Neural cell (in vitro differentiated cells): ENCODE results near the gene SLC25A25. TPM values are rescaled to one million over a fixed set of nuclear protein-coding genes. Genes with fewer than 3 reads are reported as not detected.

ENCODE experiments used
- H2AFZ ChIP-seq: fragments of 200-600, 300-800 bp; sonication (generic), shearing (Covaris generic); 2 replicates; pipeline ENCODE4 v1.6.0; 2014; ENCODE audit warnings: low read depth, mild to moderate bottlenecking, antibody characterized with exemption, low read length, moderate library complexity
- H3F3A ChIP-seq: fragments of 200-600 bp; shearing (Covaris generic); 2 replicates; pipeline ENCODE4 v1.6.1; 2016; ENCODE audit warnings: mild to moderate bottlenecking, moderate library complexity, mixed read lengths, antibody characterized with exemption, low read length; ENCODE audit not compliant: insufficient read depth, poor library complexity, severe bottlenecking
- H3K27ac ChIP-seq: fragments of 200-600, 300-800 bp; sonication (generic), shearing (Covaris generic); 2 replicates; pipeline ENCODE4 v1.5.1; 2014; ENCODE audit warnings: mild to moderate bottlenecking, low read length, moderate library complexity
- H3K27me3 ChIP-seq: fragments of 300-800, 200-600 bp; sonication (generic), shearing (Covaris generic); 2 replicates; pipeline ENCODE4 v1.6.0; 2014; ENCODE audit warnings: mild to moderate bottlenecking, low read depth, low read length, moderate library complexity; ENCODE audit not compliant: insufficient read depth
- H3K36me3 ChIP-seq: fragments of 300-800, 200-600 bp; sonication (generic), shearing (Covaris generic); 2 replicates; pipeline ENCODE4 v1.5.1; 2014; ENCODE audit warnings: mild to moderate bottlenecking, antibody characterized with exemption, low read length, moderate library complexity; ENCODE audit not compliant: insufficient read depth
- H3K4me2 ChIP-seq: fragments of 300-800, 200-600 bp; sonication (generic), shearing (Covaris generic); 2 replicates; pipeline ENCODE4 v1.6.0; 2014; ENCODE audit warnings: mild to moderate bottlenecking, low read length
- H3K4me3 ChIP-seq: fragments of 300-800, 200-600 bp; sonication (generic), shearing (Covaris generic); 2 replicates; pipeline ENCODE4 v1.5.1; 2014; ENCODE audit warnings: mild to moderate bottlenecking, low read length, moderate library complexity
- H3K79me2 ChIP-seq: fragments of 200-600 bp; shearing (Covaris generic); replicated peaks from 2 replicates; pipeline ENCODE4 v1.6.0; 2014; ENCODE audit warnings: mild to moderate bottlenecking, low read length, moderate library complexity; ENCODE audit not compliant: insufficient read depth
- H3K9ac ChIP-seq: fragments of 300-800, 200-600 bp; sonication (generic), shearing (Covaris generic); 2 replicates; pipeline ENCODE4 v1.6.1; 2016; ENCODE audit warnings: mild to moderate bottlenecking, low read length, mixed read lengths
- H3K9me2 ChIP-seq: fragments of 200-600 bp; shearing (Covaris generic); 2 replicates; pipeline ENCODE4 v1.6.1; 2016; ENCODE audit warnings: mild to moderate bottlenecking, low read length, mixed read lengths; ENCODE audit not compliant: insufficient read depth
- H3K9me3 ChIP-seq: fragments of 200-600, 300-800 bp; sonication (generic), shearing (Covaris generic); 2 replicates; pipeline ENCODE4 v1.6.1; 2016; ENCODE audit warnings: mild to moderate bottlenecking, mixed run types, low read length, moderate library complexity, mixed read lengths
- H4K20me1 ChIP-seq: fragments of 200-600 bp; shearing (Covaris generic); 2 replicates; pipeline ENCODE4 v1.6.1; 2016; ENCODE audit warnings: mild to moderate bottlenecking, mixed run types; ENCODE audit not compliant: insufficient read depth
- EP300 ChIP-seq: fragments of 450-650 bp; conservative IDR thresholded peaks from 2 replicates; pipeline ENCODE4 v1.6.1; 2014; ENCODE audit warnings: antibody characterized with exemption, mild to moderate bottlenecking, moderate library complexity; ENCODE audit not compliant: poor library complexity, severe bottlenecking
- EZH2 ChIP-seq: fragments of 200-600, 300-800 bp; shearing (Covaris generic), sonication (generic); IDR thresholded peaks from 2 replicates; pipeline ENCODE4 v1.6.1; 2014; ENCODE audit warnings: antibody characterized with exemption, low read length, borderline replicate concordance, mild to moderate bottlenecking; ENCODE audit not compliant: insufficient read depth, poor library complexity, severe bottlenecking
- MXI1 ChIP-seq: fragments of 450-650 bp; conservative IDR thresholded peaks from 2 replicates; pipeline ENCODE4 v1.6.1; 2014; ENCODE audit warnings: antibody characterized with exemption, mild to moderate bottlenecking; ENCODE audit not compliant: poor library complexity, severe bottlenecking
- POLR2AphosphoS5 ChIP-seq: IDR thresholded peaks from 2 replicates; pipeline ENCODE4 v1.6.1; 2012
- RAD21 ChIP-seq: fragments of 450-650 bp; conservative IDR thresholded peaks from 2 replicates; pipeline ENCODE4 v1.6.1; 2014; ENCODE audit warnings: antibody characterized with exemption, mild to moderate bottlenecking, moderate library complexity
- SMC3 ChIP-seq: fragments of 450-650 bp; conservative IDR thresholded peaks from 2 replicates; pipeline ENCODE4 v1.6.1; 2014; ENCODE audit warnings: antibody characterized with exemption, mild to moderate bottlenecking, moderate library complexity; ENCODE audit not compliant: poor library complexity
- TAF1 ChIP-seq: IDR thresholded peaks from 2 replicates; pipeline ENCODE4 v1.6.1; 2012; ENCODE audit warnings: low read depth
- polyA plus RNA-seq: library from polyadenylated mRNA; depleted of rRNA; stranded (reverse); fragments of >200 nt; gene quantifications from 2 replicates; pipeline ENCODE4 v1.2.3, GENCODE V29; 2014
- TF ChIP-seq, protein P1 (sequence below): fragments of 450-650 bp; IDR thresholded peaks from 2 replicates; pipeline ENCODE4 v1.5.1; 2014; ENCODE audit warnings: antibody characterized with exemption, mild to moderate bottlenecking, moderate library complexity; ENCODE audit not compliant: poor library complexity, severe bottlenecking
- TF ChIP-seq, protein P2 (sequence below): IDR thresholded peaks from 2 replicates; pipeline ENCODE4 v1.6.1; 2012; ENCODE audit warnings: borderline replicate concordance

The SLC25A25 gene
- polyA plus RNA-seq, 1 donor from 2014 or later, result 43.7 TPM

DNA sequence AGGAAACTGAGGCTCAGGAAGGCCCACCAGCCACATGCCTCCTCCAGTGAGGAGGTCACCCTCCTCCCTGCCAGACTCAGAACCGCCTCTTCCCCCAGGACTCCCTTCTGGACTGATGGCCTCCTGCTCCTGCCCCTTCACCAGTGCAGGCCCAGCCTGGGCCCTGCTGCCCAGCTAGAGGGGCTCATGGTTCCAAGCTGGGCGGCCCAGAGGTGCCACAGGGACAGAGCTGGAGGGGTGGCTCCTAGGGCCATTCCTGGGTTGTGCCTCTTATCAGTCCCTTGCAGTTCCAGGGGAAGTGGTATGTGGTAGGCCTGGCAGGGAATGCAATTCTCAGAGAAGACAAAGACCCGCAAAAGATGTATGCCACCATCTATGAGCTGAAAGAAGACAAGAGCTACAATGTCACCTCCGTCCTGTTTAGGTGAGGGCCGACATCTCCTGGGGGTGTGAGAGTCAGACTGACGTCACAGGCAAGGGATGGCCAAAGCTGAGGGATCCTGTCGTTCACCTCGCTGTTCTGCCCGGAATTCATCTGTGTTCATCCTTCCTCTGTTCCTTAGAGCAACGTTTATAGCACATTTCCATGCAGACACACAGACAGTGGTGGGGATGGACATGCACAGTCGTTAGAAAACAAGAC lies 82.0 kb downstream of the SLC25A25 start:
- H3K9me3 ChIP-seq, result no peaks in the 10 kb centered on the region
- no peak overlapping the region for H3K9ac ChIP-seq
- no peak overlapping the region for H3K4me2 ChIP-seq
- H3F3A ChIP-seq, result no peaks in the 10 kb centered on the region
- TF ChIP-seq TAF1 (no peak), EP300 (no peak), POLR2AphosphoS5 (no peak), EZH2 (no peak), SMC3 (no peak), MXI1 (no peak), RAD21 (no peak)
- TF ChIP-seq, protein P1, sequence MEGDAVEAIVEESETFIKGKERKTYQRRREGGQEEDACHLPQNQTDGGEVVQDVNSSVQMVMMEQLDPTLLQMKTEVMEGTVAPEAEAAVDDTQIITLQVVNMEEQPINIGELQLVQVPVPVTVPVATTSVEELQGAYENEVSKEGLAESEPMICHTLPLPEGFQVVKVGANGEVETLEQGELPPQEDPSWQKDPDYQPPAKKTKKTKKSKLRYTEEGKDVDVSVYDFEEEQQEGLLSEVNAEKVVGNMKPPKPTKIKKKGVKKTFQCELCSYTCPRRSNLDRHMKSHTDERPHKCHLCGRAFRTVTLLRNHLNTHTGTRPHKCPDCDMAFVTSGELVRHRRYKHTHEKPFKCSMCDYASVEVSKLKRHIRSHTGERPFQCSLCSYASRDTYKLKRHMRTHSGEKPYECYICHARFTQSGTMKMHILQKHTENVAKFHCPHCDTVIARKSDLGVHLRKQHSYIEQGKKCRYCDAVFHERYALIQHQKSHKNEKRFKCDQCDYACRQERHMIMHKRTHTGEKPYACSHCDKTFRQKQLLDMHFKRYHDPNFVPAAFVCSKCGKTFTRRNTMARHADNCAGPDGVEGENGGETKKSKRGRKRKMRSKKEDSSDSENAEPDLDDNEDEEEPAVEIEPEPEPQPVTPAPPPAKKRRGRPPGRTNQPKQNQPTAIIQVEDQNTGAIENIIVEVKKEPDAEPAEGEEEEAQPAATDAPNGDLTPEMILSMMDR, result no peak
- TF ChIP-seq, protein P2, sequence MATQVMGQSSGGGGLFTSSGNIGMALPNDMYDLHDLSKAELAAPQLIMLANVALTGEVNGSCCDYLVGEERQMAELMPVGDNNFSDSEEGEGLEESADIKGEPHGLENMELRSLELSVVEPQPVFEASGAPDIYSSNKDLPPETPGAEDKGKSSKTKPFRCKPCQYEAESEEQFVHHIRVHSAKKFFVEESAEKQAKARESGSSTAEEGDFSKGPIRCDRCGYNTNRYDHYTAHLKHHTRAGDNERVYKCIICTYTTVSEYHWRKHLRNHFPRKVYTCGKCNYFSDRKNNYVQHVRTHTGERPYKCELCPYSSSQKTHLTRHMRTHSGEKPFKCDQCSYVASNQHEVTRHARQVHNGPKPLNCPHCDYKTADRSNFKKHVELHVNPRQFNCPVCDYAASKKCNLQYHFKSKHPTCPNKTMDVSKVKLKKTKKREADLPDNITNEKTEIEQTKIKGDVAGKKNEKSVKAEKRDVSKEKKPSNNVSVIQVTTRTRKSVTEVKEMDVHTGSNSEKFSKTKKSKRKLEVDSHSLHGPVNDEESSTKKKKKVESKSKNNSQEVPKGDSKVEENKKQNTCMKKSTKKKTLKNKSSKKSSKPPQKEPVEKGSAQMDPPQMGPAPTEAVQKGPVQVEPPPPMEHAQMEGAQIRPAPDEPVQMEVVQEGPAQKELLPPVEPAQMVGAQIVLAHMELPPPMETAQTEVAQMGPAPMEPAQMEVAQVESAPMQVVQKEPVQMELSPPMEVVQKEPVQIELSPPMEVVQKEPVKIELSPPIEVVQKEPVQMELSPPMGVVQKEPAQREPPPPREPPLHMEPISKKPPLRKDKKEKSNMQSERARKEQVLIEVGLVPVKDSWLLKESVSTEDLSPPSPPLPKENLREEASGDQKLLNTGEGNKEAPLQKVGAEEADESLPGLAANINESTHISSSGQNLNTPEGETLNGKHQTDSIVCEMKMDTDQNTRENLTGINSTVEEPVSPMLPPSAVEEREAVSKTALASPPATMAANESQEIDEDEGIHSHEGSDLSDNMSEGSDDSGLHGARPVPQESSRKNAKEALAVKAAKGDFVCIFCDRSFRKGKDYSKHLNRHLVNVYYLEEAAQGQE, result no peak
- H3K27ac ChIP-seq, result no peak overlapping the region
- no peaks in the 10 kb centered on the region for H3K36me3 ChIP-seq
- H3K4me3 ChIP-seq, result no peak overlapping the region
- no peaks in the 10 kb centered on the region for H3K27me3 ChIP-seq
- H2AFZ ChIP-seq, result no peak overlapping the region
- H3K79me2 ChIP-seq, result no peaks in the 10 kb centered on the region
- no peaks in the 10 kb centered on the region for H4K20me1 ChIP-seq
- no peaks in the 10 kb centered on the region for H3K9me2 ChIP-seq

GRCh38 chr9:128150594-128151308 lies 82.7 kb downstream of the SLC25A25 start:
- H3K9me2 ChIP-seq, result no peaks in the 10 kb centered on the region
- no peak overlapping the region for H3K27ac ChIP-seq
- no peak overlapping the region for H3K4me3 ChIP-seq
- H3K36me3 ChIP-seq, result no peaks in the 10 kb centered on the region
- no peaks in the 10 kb centered on the region for H3F3A ChIP-seq
- no peak for TF ChIP-seq SMC3
- no peak for TF ChIP-seq POLR2AphosphoS5
- TF ChIP-seq EZH2, result no peak
- TF ChIP-seq MXI1, result no peak
- TF ChIP-seq RAD21, result no peak
- no peak overlapping the region for H3K9ac ChIP-seq
- H4K20me1 ChIP-seq, result no peaks in the 10 kb centered on the region
- H3K79me2 ChIP-seq, result no peaks in the 10 kb centered on the region
- H3K27me3 ChIP-seq, result no peaks in the 10 kb centered on the region
- H3K9me3 ChIP-seq, result no peaks in the 10 kb centered on the region
- H3K4me2 ChIP-seq, result no peak overlapping the region
- no peak overlapping the region for H2AFZ ChIP-seq
